Measurements from ENCODE around the gene TAF11L7.

DNA sequence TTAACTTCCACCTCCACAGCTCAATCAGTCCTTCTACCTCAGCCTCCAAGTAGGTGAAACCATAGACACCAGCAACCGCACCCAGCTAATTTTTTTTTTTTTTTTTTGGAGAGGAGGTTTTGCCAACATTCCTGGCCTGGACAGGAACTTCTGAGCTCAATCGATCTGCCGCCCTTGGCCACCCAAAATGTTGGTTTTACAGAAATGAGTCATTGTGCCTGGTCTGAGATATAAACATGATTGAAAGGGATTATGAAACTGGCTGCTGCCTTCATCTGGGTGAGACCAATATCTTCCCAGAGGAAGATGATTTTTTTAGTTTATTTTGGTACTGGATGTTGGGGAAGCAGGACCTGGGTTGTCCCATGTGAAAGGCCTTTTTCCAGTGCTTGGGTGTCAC is 33.8 kb upstream of the TAF11L7 start:
- no peak for TF ChIP-seq POLR2A (IDR thresholded peaks at IDR 0.05)
- TF ChIP-seq, protein P1, sequence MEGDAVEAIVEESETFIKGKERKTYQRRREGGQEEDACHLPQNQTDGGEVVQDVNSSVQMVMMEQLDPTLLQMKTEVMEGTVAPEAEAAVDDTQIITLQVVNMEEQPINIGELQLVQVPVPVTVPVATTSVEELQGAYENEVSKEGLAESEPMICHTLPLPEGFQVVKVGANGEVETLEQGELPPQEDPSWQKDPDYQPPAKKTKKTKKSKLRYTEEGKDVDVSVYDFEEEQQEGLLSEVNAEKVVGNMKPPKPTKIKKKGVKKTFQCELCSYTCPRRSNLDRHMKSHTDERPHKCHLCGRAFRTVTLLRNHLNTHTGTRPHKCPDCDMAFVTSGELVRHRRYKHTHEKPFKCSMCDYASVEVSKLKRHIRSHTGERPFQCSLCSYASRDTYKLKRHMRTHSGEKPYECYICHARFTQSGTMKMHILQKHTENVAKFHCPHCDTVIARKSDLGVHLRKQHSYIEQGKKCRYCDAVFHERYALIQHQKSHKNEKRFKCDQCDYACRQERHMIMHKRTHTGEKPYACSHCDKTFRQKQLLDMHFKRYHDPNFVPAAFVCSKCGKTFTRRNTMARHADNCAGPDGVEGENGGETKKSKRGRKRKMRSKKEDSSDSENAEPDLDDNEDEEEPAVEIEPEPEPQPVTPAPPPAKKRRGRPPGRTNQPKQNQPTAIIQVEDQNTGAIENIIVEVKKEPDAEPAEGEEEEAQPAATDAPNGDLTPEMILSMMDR (IDR thresholded peaks at IDR 0.05), result no peak

Measured in uterus (tissue), 2 donors.